ENCODE measurements around the gene ANO3.

Gene ANO3

GRCh38 chr11:26350002-26350401 lies 18.1 kb downstream of the ANO3 start:
- H3K4me3 ChIP-seq (replicated peaks in 1 of 2; ENCODE audit: low read depth in 2 of 2, low read length in 2 of 2) = no peak overlapping the region
- no peak for DNase-seq (ENCODE audit: low read depth in 2 of 2)
- no peak for TF ChIP-seq CTCF (IDR thresholded peaks at IDR 0.05; ENCODE audit: low read depth, low read length)

GRCh38 chr11:26353010-26353409 lies 21.1 kb downstream of the ANO3 start:
- H3K4me3 ChIP-seq (replicated peaks in 1 of 2; ENCODE audit: low read depth in 2 of 2, low read length in 2 of 2) = no peak overlapping the region

GRCh38 chr11:26359055-26359454 lies 27.1 kb downstream of the ANO3 start:
- H3K4me3 ChIP-seq (replicated peaks in 1 of 2; ENCODE audit: low read depth in 2 of 2, low read length in 2 of 2) = no peak overlapping the region
- DNase-seq (ENCODE audit: low read depth in 2 of 2) = no peak
- TF ChIP-seq CTCF (IDR thresholded peaks at IDR 0.05; ENCODE audit: low read depth, low read length) = no peak

More at GRCh38 chr11:26353010-26353409, 21.1 kb downstream of the ANO3 start:
- DNase-seq (ENCODE audit: low read depth in 2 of 2) = no peak
- TF ChIP-seq CTCF (IDR thresholded peaks at IDR 0.05; ENCODE audit: low read depth, low read length) = no peak

GRCh38 chr11:26365284-26365683 lies 33.4 kb downstream of the ANO3 start:
- no peak overlapping the region for H3K4me3 ChIP-seq (replicated peaks in 1 of 2; ENCODE audit: low read depth in 2 of 2, low read length in 2 of 2)
- no peak for DNase-seq (ENCODE audit: low read depth in 2 of 2)
- TF ChIP-seq CTCF (IDR thresholded peaks at IDR 0.05; ENCODE audit: low read depth, low read length) = no peak

GRCh38 chr11:26377619-26378018 lies 45.7 kb downstream of the ANO3 start:
- H3K4me3 ChIP-seq (replicated peaks in 1 of 2; ENCODE audit: low read depth in 2 of 2, low read length in 2 of 2) = no peak overlapping the region
- no peak for TF ChIP-seq CTCF (IDR thresholded peaks at IDR 0.05; ENCODE audit: low read depth, low read length)
- no peak for DNase-seq (ENCODE audit: low read depth in 2 of 2)

- H3K4me3 ChIP-seq (replicated peaks in 1 of 2; ENCODE audit: low read depth in 2 of 2, low read length in 2 of 2) = no peak overlapping the region
- no peak for DNase-seq (ENCODE audit: low read depth in 2 of 2)
- TF ChIP-seq CTCF (IDR thresholded peaks at IDR 0.05; ENCODE audit: low read depth, low read length) = no peak
Observed at GRCh38 chr11:26399336-26399735, 67.4 kb downstream of the ANO3 start.

GRCh38 chr11:26410706-26411366 lies 78.9 kb downstream of the ANO3 start:
- no peak for TF ChIP-seq CTCF (IDR thresholded peaks at IDR 0.05; ENCODE audit: low read depth, low read length)
- H3K4me3 ChIP-seq (replicated peaks in 1 of 2; ENCODE audit: low read depth in 2 of 2, low read length in 2 of 2) = no peak overlapping the region
- no peak for DNase-seq (ENCODE audit: low read depth in 2 of 2)
